ENCODE results near the gene PAX2.

The PAX2 gene

GRCh38 chr10:100737355-100738054 is 7.9 kb upstream of the PAX2 start:
- CTCF ChIA-PET, result interaction anchor here (0.6 to 1.4 kb wide), 3 partner anchors 9 to 1259 kb away, joined by 3 to 4 read pairs (median 3); no protein-coding TSS in a partner anchor
- no peak for DNase-seq (ENCODE audit: low spot score)
- TF ChIP-seq, protein P1, sequence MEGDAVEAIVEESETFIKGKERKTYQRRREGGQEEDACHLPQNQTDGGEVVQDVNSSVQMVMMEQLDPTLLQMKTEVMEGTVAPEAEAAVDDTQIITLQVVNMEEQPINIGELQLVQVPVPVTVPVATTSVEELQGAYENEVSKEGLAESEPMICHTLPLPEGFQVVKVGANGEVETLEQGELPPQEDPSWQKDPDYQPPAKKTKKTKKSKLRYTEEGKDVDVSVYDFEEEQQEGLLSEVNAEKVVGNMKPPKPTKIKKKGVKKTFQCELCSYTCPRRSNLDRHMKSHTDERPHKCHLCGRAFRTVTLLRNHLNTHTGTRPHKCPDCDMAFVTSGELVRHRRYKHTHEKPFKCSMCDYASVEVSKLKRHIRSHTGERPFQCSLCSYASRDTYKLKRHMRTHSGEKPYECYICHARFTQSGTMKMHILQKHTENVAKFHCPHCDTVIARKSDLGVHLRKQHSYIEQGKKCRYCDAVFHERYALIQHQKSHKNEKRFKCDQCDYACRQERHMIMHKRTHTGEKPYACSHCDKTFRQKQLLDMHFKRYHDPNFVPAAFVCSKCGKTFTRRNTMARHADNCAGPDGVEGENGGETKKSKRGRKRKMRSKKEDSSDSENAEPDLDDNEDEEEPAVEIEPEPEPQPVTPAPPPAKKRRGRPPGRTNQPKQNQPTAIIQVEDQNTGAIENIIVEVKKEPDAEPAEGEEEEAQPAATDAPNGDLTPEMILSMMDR (conservative IDR thresholded peaks at IDR 0.05; ENCODE audit: low read depth), result no peak

GRCh38 chr10:100738055-100738827 is 7.1 kb upstream of the PAX2 start:
- TF ChIP-seq, protein P1 (conservative IDR thresholded peaks at IDR 0.05; ENCODE audit: low read depth), result no peak
- no peak overlapping the region for H3K27ac ChIP-seq
- CTCF ChIA-PET, result interaction anchor here (0.6 to 1.4 kb wide), 3 partner anchors 10 to 1260 kb away, joined by 3 to 4 read pairs (median 3); no protein-coding TSS in a partner anchor
- DNase-seq (ENCODE audit: low spot score), result no peak
- POLR2A ChIA-PET (ENCODE audit: low non-redundant PET), result no interaction called here

More at GRCh38 chr10:100737355-100738054, 7.9 kb upstream of the PAX2 start:
- POLR2A ChIA-PET (ENCODE audit: low non-redundant PET), result no interaction called here
- no peak overlapping the region for H3K27ac ChIP-seq

GRCh38 chr10:100739517-100740368 is 5.6 kb upstream of the PAX2 start:
- DNase-seq (ENCODE audit: low spot score), result no peak
- ChIA-PET CTCF (interaction anchor here (0.5 to 2.0 kb wide), 3 partner anchors 11 to 258 kb away, joined by 3 to 16 read pairs (median 4); no protein-coding TSS in a partner anchor), POLR2A (ENCODE audit: low non-redundant PET) (no interaction called here)
- TF ChIP-seq, protein P1 (conservative IDR thresholded peaks at IDR 0.05; ENCODE audit: low read depth), result no peak
- H3K27ac ChIP-seq, result no peak overlapping the region

DNA sequence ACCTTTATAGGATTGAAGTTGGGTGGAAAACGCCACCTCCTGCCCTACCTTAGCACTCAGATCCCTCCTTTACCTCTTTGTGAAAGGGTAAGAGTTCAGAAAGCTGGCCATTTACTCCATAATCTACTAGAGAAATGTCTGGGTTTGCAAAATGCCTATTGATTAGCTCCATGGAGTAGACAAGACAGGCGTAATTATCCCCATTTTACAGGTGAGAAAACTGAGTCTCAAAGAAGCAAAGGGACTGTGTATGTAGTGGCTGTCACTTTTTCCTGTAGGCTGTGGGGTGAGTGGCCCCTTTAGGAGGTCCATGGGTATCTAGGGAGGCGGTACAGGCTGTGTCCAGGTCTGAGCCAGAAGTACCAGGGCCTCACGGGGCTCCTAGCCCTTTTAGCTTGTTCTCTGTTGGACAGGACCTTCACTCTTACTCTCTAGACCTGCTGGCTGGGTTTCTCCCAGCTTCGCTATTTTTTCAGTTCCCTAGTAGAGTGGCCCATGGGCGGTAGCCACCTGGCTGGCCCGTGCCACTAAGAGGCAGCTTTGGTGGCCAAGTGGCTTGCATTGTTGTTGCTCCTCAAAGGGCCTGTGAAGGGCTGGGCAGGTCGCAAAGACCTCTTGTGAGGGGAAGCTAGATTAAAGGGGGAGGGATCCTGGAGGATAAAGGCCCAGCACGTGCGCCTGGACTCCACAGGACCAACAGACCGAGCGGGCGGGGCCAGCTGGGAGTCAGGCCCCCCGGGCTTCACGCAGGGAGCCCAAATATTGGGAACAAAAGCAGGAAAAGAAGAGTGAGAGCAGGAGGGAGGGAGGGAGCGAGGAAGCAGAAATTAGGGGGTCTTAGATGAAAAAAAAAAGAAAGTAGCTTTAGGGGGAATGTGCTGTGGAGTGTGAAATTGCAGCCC is 4.7 kb upstream of the PAX2 start:
- DNase-seq (ENCODE audit: low spot score), result no peak

GRCh38 chr10:100741378-100742075 is 3.9 kb upstream of the PAX2 start:
- CTCF ChIA-PET, result interaction anchor here (0.6 to 2.0 kb wide), 10 partner anchors 12 to 906 kb away, joined by 3 to 16 read pairs (median 3); no protein-coding TSS in a partner anchor
- TF ChIP-seq, protein P1 (conservative IDR thresholded peaks at IDR 0.05; ENCODE audit: low read depth), result no peak
- DNase-seq (ENCODE audit: low spot score), result no peak
- POLR2A ChIA-PET (ENCODE audit: low non-redundant PET), result no interaction called here
- H3K27ac ChIP-seq, result no peak overlapping the region

More for the DNA sequence above, 4.7 kb upstream of the PAX2 start:
- H3K27ac ChIP-seq, result no peak overlapping the region
- TF ChIP-seq, protein P1 (conservative IDR thresholded peaks at IDR 0.05; ENCODE audit: low read depth), result no peak
- ChIA-PET CTCF (interaction anchor here (0.6 to 2.0 kb wide), 10 partner anchors 12 to 907 kb away, joined by 3 to 16 read pairs (median 3); no protein-coding TSS in a partner anchor), POLR2A (ENCODE audit: low non-redundant PET) (no interaction called here)
